Measurements from ENCODE around the gene RNU1-1. TPM values are rescaled to one million over a fixed set of nuclear protein-coding genes. Genes with fewer than 3 reads are reported as not detected.
"Not testable (repeated sequence)": the region's sequence is repeated elsewhere in the genome, so short reads cannot be mapped to it uniquely, and the experiment has no call there.

Gene RNU1-1
- 1,000 to 10,000 TPM; 1,202 to 2,371 TPM for total RNA-seq

DNA sequence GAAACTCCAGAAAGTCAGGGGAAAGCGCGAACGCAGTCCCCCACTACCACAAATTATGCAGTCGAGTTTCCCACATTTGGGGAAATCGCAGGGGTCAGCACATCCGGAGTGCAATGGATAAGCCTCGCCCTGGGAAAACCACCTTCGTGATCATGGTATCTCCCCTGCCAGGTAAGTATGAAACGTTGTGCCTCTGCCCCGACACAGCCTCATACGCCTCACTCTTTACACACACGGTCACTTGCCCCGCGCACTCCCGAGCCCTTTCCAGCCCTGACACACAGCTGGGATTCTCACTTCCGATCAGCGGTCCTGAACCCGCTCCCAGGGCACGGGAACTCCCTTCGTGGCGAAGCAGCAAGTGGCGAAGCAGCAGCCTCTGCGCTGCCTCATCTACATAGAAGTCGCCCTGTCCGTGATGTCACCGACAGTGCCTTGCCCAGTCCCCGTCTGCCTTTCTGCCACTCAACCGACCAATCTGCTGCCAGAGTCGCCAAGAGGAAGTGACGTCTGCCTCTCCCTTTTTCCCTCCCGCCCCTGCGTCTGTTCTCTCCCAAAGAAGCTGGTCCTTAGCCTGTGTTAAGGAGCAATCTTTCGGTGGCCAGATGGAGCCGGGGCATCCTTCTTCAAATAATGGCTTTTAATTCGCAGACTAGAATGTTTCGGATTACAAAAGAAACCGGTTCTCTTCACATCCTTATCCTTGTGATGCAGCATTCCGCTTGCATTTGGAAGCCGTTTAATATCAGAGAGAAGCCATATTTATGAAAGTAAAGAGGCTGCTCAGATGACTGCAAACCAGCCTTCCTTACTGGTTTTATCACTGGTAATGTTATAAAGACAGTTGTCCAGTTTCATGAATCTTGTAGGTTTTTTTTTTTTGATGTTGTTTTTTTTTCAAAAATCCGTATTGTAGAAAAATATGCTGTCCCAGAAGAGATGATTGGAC lies at the start of gene RNU1-1:
TSS of gene RNU1-1 (minus strand) at position 179 of the 949 bp plus-strand sequence.
- H3K27ac Mint-ChIP-seq; H3K36me3 Mint-ChIP-seq (ENCODE audit: low read depth); H3K4me3 Mint-ChIP-seq; H3K4me1 Mint-ChIP-seq; H3K9me3 Mint-ChIP-seq: not testable (repeated sequence)
- ATAC-seq (replicated peaks), result peak; percentile 71
- peaks cover 17% of the 10 kb centered on the region for H3K27me3 Mint-ChIP-seq

DNA sequence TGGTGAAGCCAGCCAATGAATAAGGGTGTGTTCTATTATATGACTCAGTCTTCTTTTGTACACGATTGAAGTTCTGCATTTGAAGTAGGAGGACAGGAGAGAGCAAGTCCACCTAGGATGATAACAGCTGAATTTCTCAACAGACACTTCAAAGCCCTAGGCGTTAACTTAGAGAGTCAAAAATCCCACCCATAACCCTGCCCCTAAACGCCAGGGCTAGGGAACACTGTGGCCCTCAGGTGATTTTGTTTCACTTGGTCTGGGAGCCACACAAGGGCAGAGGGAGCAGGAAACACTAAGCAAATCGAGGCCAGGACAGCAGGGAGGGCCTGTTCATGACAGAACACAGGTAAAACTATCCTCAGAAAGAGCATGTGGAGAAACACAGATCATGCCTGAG lies 47.0 kb upstream of the RNU1-1 start:
- not testable (repeated sequence) for H3K27ac Mint-ChIP-seq; H3K4me1 Mint-ChIP-seq; H3K9me3 Mint-ChIP-seq; H3K36me3 Mint-ChIP-seq (ENCODE audit: low read depth); H3K4me3 Mint-ChIP-seq; ATAC-seq (replicated peaks); H3K27me3 Mint-ChIP-seq

DNA sequence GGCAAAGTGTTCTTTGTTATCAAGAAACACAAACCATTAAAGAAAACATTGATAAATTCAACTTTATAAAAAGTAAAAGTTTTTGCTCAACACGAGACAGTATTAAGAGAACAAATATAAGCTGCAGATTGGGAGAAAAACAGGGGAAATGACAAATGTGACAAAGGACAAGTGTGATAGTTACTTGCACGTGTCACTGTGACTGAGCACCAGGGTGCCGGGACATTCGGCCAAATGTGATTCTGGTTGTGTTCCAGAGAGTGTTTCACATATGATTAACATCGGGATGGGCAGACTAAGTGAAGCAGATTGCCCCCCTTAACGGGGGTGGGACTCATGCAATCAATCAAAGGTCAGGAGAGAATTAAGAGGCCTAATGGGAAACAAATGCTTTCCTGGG lies 46.4 kb upstream of the RNU1-1 start:
- H3K36me3 Mint-ChIP-seq (ENCODE audit: low read depth); ATAC-seq (replicated peaks): not testable (repeated sequence)

DNA sequence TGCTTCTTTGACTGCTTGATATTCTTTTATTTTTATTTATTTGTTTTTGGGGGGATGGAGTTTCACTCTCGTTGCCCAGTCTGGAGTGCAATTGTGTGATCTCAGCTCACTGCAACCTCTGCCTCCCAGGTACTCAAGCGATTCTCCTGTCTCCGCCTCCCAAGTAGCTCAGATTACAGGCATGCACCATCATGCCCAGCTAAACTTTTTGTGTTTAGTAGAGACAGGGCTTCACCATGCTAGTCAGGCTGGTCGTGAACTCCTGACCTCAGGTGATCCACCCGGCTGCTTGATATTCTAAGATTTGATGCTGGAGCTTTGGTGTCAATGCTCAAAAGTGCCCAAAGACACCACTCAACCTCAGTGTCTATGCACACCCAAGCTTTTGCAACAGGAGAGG lies 45.6 kb upstream of the RNU1-1 start:
- not testable (repeated sequence) for H3K4me3 Mint-ChIP-seq; H3K27ac Mint-ChIP-seq; H3K4me1 Mint-ChIP-seq; H3K9me3 Mint-ChIP-seq; H3K36me3 Mint-ChIP-seq (ENCODE audit: low read depth); H3K27me3 Mint-ChIP-seq; ATAC-seq (replicated peaks)

More for the DNA sequence above, 46.4 kb upstream of the RNU1-1 start:
- not testable (repeated sequence) for H3K27me3 Mint-ChIP-seq, H3K27ac Mint-ChIP-seq, H3K4me1 Mint-ChIP-seq, H3K9me3 Mint-ChIP-seq, H3K4me3 Mint-ChIP-seq

DNA sequence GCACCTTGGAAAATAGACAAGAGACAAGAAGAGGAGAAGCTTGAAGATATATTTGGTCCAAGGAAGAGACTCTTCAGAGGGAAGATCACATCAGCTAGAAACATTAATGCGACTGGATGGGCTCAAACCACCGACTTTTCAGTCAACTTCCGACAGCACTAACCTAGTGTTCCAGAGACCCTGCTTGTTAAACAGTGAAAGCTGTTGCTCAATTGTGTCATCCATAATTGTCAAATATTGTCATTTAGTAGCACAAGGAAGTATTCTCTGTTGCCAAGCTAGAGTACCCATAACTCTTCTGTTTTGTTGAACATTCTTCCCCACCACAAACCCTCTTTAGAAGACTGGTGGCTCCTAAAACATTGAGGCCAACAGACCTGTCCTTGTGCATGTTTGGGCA lies 42.9 kb upstream of the RNU1-1 start:
- not testable (repeated sequence) for H3K27ac Mint-ChIP-seq; H3K36me3 Mint-ChIP-seq (ENCODE audit: low read depth); H3K27me3 Mint-ChIP-seq; H3K4me1 Mint-ChIP-seq; H3K4me3 Mint-ChIP-seq; ATAC-seq (replicated peaks); H3K9me3 Mint-ChIP-seq

DNA sequence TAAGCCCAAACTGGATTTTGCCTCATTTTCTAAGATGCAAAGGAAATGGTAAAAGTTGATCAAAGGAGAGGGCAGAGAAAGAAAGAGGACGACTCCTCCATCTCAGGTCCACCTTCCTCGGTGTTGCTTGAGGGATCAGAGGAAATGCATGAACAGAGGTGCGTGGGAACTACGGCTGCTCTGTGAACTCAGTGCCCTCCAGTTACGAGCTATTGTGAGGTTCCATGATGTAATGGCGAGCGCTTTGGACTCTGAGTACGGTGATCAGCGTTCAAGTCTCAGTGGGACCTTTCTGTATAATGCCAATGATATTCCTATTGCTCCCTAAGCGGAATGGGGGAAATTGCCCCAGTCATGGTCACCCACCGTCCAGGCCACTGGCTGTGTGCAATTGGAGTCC lies 39.2 kb upstream of the RNU1-1 start:
- H3K4me3 Mint-ChIP-seq; H3K36me3 Mint-ChIP-seq (ENCODE audit: low read depth); H3K27me3 Mint-ChIP-seq; ATAC-seq (replicated peaks); H3K9me3 Mint-ChIP-seq; H3K27ac Mint-ChIP-seq; H3K4me1 Mint-ChIP-seq: not testable (repeated sequence)

DNA sequence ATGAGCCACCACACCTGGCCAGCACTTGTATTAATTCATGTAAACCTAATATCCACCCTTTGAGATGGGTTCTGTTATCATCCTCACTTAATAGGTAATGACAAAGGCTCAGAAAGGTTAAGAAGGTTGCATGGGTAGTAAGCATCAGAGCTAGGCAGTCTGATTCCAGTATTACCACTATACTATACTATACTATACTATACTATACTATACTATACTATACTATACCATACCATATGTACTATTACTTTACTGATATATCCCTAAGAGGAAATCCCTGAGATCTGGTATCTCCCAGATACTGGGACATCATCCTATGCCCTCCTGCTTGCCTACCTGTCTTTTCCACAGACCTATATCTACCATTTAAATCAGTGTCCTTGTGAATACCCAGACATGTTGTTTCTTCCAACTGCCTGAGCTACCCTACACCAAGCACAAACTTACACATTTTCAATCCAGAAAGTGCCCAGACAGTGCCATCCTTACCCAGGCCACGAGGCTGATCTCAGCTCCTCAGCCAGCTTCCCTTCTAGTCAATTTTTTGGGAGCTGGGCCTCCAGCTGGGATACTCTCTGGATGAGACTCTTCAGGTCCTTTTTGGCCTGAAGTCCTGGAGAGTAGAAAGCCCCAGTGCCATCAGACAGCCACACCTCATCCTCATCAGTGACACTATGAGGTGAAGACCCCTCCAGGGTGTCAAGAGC lies 36.3 kb upstream of the RNU1-1 start:
- not testable (repeated sequence) for ATAC-seq (replicated peaks); H3K9me3 Mint-ChIP-seq; H3K27ac Mint-ChIP-seq; H3K4me1 Mint-ChIP-seq; H3K36me3 Mint-ChIP-seq (ENCODE audit: low read depth); H3K4me3 Mint-ChIP-seq; H3K27me3 Mint-ChIP-seq

DNA sequence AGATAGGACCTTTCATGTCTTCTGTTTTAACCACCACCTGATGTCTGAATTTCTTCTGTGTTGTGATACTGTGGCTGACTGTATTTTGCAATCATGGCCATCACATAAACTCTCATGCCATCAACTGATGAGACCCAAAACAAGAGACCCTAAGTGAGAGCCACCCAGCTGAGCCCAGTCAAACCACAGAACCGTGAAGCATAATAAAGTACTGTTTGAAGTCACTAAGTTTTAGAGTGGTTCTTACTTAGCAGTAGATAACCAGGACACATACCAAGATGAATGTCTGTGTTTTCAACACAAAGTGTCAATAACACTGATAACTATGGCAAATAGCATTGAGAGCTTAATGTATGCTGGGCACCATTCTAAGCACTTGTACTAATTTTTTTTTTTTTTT lies 35.5 kb upstream of the RNU1-1 start:
- H3K4me1 Mint-ChIP-seq; H3K27me3 Mint-ChIP-seq; ATAC-seq (replicated peaks); H3K36me3 Mint-ChIP-seq (ENCODE audit: low read depth); H3K4me3 Mint-ChIP-seq; H3K9me3 Mint-ChIP-seq; H3K27ac Mint-ChIP-seq: not testable (repeated sequence)

DNA sequence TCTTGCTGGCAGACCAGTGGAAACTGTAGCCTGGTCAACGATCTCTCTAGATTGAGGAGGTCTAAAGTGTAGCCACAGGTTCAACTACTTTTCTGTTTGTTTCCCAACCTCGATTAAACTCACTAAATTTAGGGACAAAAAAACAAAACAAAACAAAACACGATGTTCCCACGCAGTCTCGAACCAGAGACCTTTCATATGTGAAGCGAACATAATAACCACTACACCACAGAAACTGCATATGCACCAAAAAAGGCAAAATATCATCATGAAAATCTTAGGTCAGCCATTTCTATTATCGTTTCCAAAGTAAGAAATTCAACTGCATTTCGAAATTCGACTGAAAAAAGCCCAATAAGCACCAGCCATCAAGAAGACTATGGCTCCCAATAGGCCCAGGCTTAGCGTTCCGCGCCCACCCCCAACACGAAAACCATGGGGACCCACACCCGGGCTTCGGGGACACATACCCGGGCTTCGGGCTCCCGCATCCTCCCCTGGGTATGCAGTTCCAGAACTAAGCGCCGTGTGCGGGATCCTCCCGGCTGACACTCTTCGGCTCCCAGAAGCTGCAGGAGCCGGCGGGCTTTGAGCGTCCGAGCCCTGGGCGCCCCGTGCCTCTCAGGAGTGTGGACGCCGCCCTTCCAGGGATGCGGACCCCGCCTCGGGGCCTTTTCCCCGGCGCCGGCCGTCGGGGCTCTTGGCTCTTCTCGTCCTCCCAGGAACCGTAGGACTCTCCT lies 33.6 kb upstream of the RNU1-1 start:
- H3K9me3 Mint-ChIP-seq; H3K4me3 Mint-ChIP-seq; ATAC-seq (replicated peaks); H3K27me3 Mint-ChIP-seq; H3K27ac Mint-ChIP-seq; H3K36me3 Mint-ChIP-seq (ENCODE audit: low read depth); H3K4me1 Mint-ChIP-seq: not testable (repeated sequence)

DNA sequence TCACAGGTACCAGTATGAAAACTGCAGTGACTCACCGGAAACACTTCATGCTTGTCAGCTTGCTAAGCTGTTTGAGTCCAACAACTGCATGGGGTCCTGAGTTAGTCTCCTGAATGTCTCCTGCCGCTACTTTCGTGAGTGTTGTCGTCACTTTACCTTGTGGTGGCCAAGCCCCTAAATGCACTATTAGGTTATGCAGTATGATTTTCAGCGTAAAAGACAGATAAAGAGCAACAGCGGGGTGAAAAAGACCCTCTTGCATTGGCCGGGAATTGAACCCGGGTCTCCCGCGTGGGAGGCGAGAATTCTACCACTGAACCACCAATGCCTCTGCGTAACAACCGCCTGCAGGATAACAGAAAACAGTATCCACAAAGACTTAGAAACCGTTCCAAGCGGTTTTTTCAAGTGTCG lies 31.6 kb upstream of the RNU1-1 start:
- not testable (repeated sequence) for H3K9me3 Mint-ChIP-seq; H3K36me3 Mint-ChIP-seq (ENCODE audit: low read depth); H3K4me3 Mint-ChIP-seq; H3K4me1 Mint-ChIP-seq; H3K27me3 Mint-ChIP-seq
- ATAC-seq (replicated peaks), result peak; percentile 75
- peak overlapping the region; percentile 89 for H3K27ac Mint-ChIP-seq

DNA sequence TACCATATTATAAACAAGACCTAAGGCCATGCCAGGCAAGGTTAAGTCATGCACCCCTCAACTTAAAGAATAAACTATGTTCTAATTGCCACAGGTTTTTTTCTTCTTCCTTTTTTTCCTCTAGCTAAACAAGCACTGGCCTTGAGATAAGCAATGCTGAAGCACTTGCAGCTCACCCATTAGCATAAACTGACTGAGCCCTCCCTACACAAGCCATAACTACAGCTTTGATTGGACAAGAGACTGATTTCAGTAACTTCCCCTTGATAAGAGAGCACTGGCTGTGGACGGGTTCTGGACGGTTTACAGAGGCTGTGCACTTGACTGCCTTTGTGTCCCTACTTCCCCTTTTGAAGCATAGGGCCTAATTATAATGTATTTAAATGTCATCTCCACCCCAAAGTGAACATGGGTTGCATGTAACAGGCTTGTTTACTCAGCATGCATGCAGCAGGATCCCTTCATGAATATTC lies 26.4 kb upstream of the RNU1-1 start:
- H3K27me3 Mint-ChIP-seq; H3K9me3 Mint-ChIP-seq; H3K36me3 Mint-ChIP-seq (ENCODE audit: low read depth); ATAC-seq (replicated peaks); H3K4me3 Mint-ChIP-seq; H3K4me1 Mint-ChIP-seq; H3K27ac Mint-ChIP-seq: not testable (repeated sequence)

DNA sequence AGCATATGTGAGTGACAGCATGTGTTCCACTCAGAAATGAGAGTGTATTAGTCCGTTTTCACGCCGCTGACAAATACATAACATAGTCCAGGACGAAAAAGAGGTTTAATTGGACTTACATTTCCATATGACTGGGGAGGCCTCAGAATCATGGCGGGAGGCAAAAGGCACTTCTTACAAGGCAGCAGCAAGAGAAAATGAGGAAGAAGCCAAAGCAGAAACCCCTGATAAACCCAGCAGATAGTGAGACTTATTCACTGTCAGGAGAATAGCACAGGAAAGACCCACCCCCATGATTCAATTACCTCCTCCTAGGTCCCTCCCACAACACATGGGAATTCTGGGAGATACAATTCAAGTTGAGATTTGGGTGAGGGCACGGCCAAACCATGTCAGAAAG lies 23.4 kb upstream of the RNU1-1 start:
- ATAC-seq (replicated peaks); H3K4me1 Mint-ChIP-seq; H3K9me3 Mint-ChIP-seq; H3K27ac Mint-ChIP-seq; H3K4me3 Mint-ChIP-seq; H3K36me3 Mint-ChIP-seq (ENCODE audit: low read depth): not testable (repeated sequence)
- H3K27me3 Mint-ChIP-seq, result peaks cover 15% of the 10 kb centered on the region

DNA sequence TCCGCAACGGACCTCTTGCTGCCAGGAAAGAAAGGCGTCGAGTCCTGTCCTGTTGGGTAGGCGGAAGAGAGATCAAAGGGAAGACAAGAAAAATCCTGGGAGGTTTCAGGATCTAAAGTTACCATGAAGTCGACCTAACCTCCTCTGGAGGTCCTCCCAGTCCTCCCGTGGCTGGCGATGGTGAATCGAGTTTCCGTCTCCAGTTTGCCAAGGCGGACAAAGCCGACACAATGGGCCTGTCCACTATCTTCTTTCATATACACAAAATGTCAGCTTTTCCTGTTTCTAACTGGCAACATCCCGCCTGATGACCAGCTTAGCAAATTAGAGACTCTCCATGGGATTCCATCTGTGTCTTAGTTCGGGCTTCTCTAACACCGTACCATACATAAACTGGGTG lies 22.7 kb upstream of the RNU1-1 start:
- not testable (repeated sequence) for H3K36me3 Mint-ChIP-seq (ENCODE audit: low read depth); ATAC-seq (replicated peaks); H3K4me1 Mint-ChIP-seq; H3K4me3 Mint-ChIP-seq; H3K9me3 Mint-ChIP-seq; H3K27ac Mint-ChIP-seq
- H3K27me3 Mint-ChIP-seq, result peaks cover 19% of the 10 kb centered on the region

DNA sequence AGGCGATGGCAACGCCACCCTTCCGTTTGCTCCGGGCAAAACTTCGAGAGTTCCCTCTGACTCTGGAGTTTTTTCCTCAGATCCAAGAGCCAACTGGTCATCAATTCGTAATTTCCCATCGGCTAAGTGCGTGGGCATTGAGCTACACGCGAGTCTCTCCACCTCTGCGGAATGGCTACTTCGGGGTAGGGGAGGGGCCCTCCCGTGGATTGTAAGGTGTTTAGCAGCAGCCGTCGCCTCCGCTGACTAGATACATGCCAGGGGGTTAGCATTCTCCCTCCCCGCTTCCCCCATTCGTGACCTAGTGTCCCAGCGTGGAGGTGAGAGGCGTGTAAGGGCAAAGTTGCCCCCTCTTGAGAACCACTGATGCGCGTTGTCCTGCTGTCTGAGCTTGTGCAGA lies 21.8 kb upstream of the RNU1-1 start:
- H3K4me3 Mint-ChIP-seq; H3K36me3 Mint-ChIP-seq (ENCODE audit: low read depth); H3K4me1 Mint-ChIP-seq; ATAC-seq (replicated peaks); H3K27ac Mint-ChIP-seq; H3K9me3 Mint-ChIP-seq: not testable (repeated sequence)
- H3K27me3 Mint-ChIP-seq, result peaks cover 17% of the 10 kb centered on the region

DNA sequence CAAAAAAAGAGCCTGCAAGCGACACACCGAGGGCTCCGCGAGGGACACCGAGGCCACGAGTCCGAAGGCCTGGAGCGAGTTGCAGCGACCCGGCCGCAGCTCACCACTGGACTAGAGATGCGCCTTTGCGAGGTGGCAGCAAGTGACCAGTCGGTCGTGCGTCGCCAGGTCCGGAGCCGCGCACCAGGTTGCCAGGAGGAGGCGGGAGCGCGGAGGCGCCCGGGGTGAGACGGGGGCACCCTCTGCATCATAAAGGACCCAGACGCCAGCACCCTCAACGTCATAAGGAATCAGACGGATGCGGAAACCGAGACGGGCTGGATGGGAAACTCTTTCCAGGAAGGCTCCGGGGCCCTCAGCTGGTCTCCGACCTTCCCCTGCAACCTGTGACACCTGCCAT lies 21.4 kb upstream of the RNU1-1 start:
- H3K4me3 Mint-ChIP-seq, result peak overlapping the region; percentile 77
- not testable (repeated sequence) for H3K36me3 Mint-ChIP-seq (ENCODE audit: low read depth); H3K9me3 Mint-ChIP-seq; H3K4me1 Mint-ChIP-seq; H3K27ac Mint-ChIP-seq; ATAC-seq (replicated peaks)
- peaks cover 18% of the 10 kb centered on the region for H3K27me3 Mint-ChIP-seq
